Peyer's patch (tissue), 4 donors: ENCODE measurements around the gene LARP1.

ENCODE experiments used
- CTCF ChIP-seq, 6 experiments: fragments of 450-650 bp in 4 of 6; fragments of 200-600 bp in 2 of 6; sonication (generic) in 1 of 6; IDR thresholded peaks; one replicate each; pipeline ENCODE4 v1.5.1; 2017 to 2019; ENCODE audit warnings: antibody characterized with exemption in 6 of 6, mild to moderate bottlenecking in 3 of 6, moderate library complexity in 1 of 6
- POLR2A ChIP-seq, 2 donors: fragments of 450-650 bp; IDR thresholded peaks; one replicate each; pipeline ENCODE4 v1.5.1; 2017; ENCODE audit warnings: antibody characterized with exemption in 2 of 2, mild to moderate bottlenecking in 2 of 2, moderate library complexity in 2 of 2

- TF ChIP-seq POLR2A (IDR thresholded peaks at IDR 0.05) (no peak), CTCF (IDR thresholded peaks at IDR 0.05) (no peak)
Measured at GRCh38 chr5:154740483-154740882, 14.7 kb upstream of the LARP1 start.
